ENCODE results near the gene BMP7.

DNA sequence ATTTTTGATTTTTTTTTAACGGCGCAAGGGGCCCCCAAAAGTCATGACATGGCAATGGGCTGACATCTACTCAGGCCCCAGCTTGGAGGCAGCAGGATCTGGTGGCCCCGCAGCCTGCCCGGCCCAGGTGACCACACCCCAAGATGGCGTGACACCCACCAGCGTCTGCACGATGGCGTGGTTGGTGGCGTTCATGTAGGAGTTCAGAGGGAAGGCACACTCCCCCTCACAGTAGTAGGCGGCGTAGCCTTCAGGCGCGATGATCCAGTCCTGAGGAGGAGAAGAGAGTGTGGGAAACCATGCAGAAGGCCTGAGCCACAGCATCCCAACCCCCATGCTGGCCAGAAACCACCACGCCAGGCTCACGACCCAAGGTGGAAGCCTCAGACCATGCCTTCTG lies 93.4 kb downstream of the BMP7 start:
- TF ChIP-seq CTCF (conservative IDR thresholded peaks at IDR 0.05; ENCODE audit: low read length) = no peak
- no peak for TF ChIP-seq EZH2phosphoT487 (IDR thresholded peaks at IDR 0.05; ENCODE audit: borderline replicate concordance, low read depth, low read length)

Measured in OCI-LY7 (cell line).